ENCODE results near the gene ADGRD1. TPM values are rescaled to one million over a fixed set of nuclear protein-coding genes. Genes with fewer than 3 reads are reported as not detected.

The ADGRD1 gene
- total RNA-seq, 1 donor from 2014 or later = 0.08 TPM

GRCh38 chr12:131052063-131052781 is 98.5 kb downstream of the ADGRD1 start:
- Histone ChIP-seq H3K27me3 (ENCODE audit: control insufficient read depth, insufficient read depth, low read length) (no peaks in the 10 kb centered on the region), H3K36me3 (ENCODE audit: control insufficient read depth, insufficient read depth, low read length) (no peaks in the 10 kb centered on the region), H3K4me3 (ENCODE audit: low read depth, low read length) (no peak overlapping the region)
- TF ChIP-seq, protein P1, sequence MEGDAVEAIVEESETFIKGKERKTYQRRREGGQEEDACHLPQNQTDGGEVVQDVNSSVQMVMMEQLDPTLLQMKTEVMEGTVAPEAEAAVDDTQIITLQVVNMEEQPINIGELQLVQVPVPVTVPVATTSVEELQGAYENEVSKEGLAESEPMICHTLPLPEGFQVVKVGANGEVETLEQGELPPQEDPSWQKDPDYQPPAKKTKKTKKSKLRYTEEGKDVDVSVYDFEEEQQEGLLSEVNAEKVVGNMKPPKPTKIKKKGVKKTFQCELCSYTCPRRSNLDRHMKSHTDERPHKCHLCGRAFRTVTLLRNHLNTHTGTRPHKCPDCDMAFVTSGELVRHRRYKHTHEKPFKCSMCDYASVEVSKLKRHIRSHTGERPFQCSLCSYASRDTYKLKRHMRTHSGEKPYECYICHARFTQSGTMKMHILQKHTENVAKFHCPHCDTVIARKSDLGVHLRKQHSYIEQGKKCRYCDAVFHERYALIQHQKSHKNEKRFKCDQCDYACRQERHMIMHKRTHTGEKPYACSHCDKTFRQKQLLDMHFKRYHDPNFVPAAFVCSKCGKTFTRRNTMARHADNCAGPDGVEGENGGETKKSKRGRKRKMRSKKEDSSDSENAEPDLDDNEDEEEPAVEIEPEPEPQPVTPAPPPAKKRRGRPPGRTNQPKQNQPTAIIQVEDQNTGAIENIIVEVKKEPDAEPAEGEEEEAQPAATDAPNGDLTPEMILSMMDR (IDR thresholded peaks at IDR 0.05; ENCODE audit: insufficient read depth, low read length, poor library complexity, severe bottlenecking) = no peak
- DNase-seq (ENCODE audit: low read depth) = no peak

DNA sequence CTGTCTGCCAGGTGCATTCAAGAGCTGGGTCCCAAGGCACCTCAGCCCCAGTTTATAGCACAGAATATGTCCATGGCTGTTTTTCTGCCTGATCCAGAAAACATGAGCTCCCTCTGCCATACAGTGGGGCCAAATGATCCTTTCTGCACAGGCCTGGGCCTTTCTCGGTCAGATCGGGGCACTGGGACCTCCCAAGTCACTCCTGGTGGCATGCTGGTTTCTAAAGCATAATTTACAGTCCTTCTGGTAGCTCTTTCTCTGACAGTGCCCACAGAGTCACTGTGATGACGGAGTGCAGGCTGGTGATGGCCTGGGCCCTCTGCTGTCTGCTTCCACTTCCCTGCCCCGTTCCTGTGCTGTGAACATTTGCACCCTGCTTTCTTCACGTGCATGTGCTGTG is 99.2 kb downstream of the ADGRD1 start:
- TF ChIP-seq, protein P1 (IDR thresholded peaks at IDR 0.05; ENCODE audit: insufficient read depth, low read length, poor library complexity, severe bottlenecking) = no peak
- no peak overlapping the region for H3K4me3 ChIP-seq (ENCODE audit: low read depth, low read length)
- H3K36me3 ChIP-seq (ENCODE audit: control insufficient read depth, insufficient read depth, low read length) = no peaks in the 10 kb centered on the region
- DNase-seq (ENCODE audit: low read depth) = no peak
- no peaks in the 10 kb centered on the region for H3K27me3 ChIP-seq (ENCODE audit: control insufficient read depth, insufficient read depth, low read length)

DNA sequence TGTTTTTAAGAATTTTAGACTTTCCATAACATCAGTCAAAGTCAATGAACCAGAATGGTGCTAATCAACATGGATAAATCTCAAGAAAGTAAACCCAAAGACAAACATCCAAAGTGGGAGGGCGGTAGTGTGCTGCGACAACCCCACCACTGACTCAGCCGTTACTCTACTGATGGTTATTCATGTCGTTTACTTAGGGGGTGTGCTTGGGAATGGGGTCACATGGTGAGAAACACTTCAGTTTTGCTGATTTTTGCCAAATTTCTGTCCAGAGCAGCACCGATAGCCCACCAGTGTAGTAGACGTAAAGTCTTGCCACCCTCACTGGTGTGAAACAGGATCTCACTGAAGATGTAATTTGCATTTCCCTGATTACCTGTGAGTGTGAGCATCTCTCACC is 99.9 kb downstream of the ADGRD1 start:
- Histone ChIP-seq H3K27me3 (ENCODE audit: control insufficient read depth, insufficient read depth, low read length) (no peaks in the 10 kb centered on the region), H3K4me3 (ENCODE audit: low read depth, low read length) (no peak overlapping the region), H3K36me3 (ENCODE audit: control insufficient read depth, insufficient read depth, low read length) (no peaks in the 10 kb centered on the region)
- TF ChIP-seq, protein P1 (IDR thresholded peaks at IDR 0.05; ENCODE audit: insufficient read depth, low read length, poor library complexity, severe bottlenecking) = no peak
- DNase-seq (ENCODE audit: low read depth) = no peak

- H3K4me3 ChIP-seq (ENCODE audit: low read depth, low read length) = no peak overlapping the region
- H3K27me3 ChIP-seq (ENCODE audit: control insufficient read depth, insufficient read depth, low read length) = no peaks in the 10 kb centered on the region
- no peaks in the 10 kb centered on the region for H3K36me3 ChIP-seq (ENCODE audit: control insufficient read depth, insufficient read depth, low read length)
- no peak for DNase-seq (ENCODE audit: low read depth)
- TF ChIP-seq, protein P1 (IDR thresholded peaks at IDR 0.05; ENCODE audit: insufficient read depth, low read length, poor library complexity, severe bottlenecking) = no peak
These were observed 100.8 kb downstream of the ADGRD1 start for GRCh38 chr12:131054345-131055092.

DNA sequence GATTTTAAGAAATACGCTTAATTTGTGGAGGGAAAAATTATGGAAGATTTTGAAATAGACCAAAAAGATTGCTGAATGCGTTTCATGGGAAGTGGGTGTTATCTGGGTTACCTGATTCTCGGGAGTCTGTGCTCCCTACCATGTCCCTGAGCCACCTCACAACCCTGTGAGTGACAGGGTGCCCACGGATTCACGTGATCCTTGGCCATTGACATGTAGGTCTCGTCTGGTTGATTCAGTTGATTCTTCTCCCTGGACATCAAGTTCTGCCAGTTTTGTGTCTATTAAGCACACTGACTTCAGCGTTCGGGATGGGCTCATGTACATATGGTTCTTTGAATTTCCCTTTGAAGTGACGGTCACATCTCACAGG is 101.4 kb downstream of the ADGRD1 start:
- no peak for DNase-seq (ENCODE audit: low read depth)
- TF ChIP-seq, protein P1 (IDR thresholded peaks at IDR 0.05; ENCODE audit: insufficient read depth, low read length, poor library complexity, severe bottlenecking) = no peak
- Histone ChIP-seq H3K27me3 (ENCODE audit: control insufficient read depth, insufficient read depth, low read length) (no peaks in the 10 kb centered on the region), H3K36me3 (ENCODE audit: control insufficient read depth, insufficient read depth, low read length) (no peaks in the 10 kb centered on the region), H3K4me3 (ENCODE audit: low read depth, low read length) (no peak overlapping the region)

Measured in kidney epithelial cell (primary cell).